ENCODE data around the gene COLEC11.

DNA sequence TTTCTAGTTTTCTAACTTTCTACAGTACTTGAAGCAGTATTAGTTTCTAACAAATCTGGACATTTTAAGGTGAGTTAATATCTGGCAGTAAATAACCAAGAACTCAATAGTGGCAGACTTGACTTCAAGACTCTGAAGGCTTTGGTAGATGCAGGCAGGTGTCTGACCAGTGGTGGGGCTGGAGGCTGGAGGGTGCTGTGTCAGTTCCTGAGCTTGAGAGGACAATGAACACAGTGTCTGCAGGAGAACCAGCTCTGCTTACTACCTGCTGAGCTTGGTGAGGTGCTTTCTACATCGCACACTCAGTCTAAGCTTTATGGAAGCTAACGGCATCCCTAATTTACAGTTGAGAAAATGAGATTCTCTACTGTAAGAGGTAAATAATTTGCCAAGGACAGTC lies 84.3 kb downstream of the COLEC11 start:
- TF ChIP-seq, protein P1, sequence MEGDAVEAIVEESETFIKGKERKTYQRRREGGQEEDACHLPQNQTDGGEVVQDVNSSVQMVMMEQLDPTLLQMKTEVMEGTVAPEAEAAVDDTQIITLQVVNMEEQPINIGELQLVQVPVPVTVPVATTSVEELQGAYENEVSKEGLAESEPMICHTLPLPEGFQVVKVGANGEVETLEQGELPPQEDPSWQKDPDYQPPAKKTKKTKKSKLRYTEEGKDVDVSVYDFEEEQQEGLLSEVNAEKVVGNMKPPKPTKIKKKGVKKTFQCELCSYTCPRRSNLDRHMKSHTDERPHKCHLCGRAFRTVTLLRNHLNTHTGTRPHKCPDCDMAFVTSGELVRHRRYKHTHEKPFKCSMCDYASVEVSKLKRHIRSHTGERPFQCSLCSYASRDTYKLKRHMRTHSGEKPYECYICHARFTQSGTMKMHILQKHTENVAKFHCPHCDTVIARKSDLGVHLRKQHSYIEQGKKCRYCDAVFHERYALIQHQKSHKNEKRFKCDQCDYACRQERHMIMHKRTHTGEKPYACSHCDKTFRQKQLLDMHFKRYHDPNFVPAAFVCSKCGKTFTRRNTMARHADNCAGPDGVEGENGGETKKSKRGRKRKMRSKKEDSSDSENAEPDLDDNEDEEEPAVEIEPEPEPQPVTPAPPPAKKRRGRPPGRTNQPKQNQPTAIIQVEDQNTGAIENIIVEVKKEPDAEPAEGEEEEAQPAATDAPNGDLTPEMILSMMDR (IDR thresholded peaks at IDR 0.05) = no peak
- TF ChIP-seq POLR2A (IDR thresholded peaks at IDR 0.05) = no peak

All from adrenal gland (tissue), 5 donors.